HG03575 (cell line): ENCODE results near the gene FKBP10.
"Not testable (repeated sequence)": the region's sequence is repeated elsewhere in the genome, so short reads cannot be mapped to it uniquely, and the experiment has no call there.

Experiments used
- ATAC-seq: cut with Tn5 transposase; IDR thresholded peaks from one replicate; pipeline ENCODE4 v1.9.1; 2021; ENCODE audit not compliant: unreplicated experiment, insufficient number of reproducible peaks, low FRiP score; ENCODE audit errors: extremely low read depth

The FKBP10 gene

GRCh38 chr17:41835214-41835799 is 22.5 kb downstream of the FKBP10 start:
- no peak for ATAC-seq

DNA sequence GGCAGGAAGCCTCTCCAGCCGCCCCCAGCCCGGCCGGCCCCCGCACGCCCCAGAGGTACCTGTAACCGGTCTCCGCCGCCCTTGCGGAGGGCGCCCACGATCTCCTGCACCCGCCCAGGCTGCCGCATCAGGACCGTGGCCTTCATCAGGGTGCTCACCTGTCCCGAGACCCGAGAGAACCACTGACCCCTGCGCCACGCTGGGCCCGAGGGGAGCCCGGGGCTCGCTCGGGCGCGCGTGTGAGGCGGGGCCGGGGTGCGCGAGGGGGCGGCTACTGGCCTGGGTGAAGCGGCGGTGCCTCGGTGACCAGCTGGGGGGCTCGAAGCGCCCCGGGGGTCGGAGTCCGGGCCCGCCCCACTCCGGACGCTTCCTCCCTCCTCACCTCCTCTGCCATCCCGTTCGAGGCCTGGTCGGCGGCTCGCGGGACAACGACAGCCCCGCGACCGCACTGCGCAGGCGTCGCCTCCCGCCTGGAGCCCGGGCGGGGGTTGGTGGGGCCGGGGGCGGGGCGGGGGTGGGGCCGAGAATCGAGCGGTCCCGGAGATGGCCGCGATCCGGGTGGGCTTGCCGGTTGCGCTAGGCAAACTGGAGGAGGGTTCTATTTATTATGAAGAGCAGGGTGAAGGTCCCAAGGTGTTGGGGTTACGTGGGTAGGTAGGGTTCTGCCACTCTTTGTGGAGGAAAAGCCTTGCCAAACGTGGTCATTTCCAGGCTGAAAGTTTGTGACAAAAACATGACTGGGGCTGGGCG is 23.2 kb downstream of the FKBP10 start, which contains the start of gene NT5C3B:
Gene NT5C3B (minus strand): TSS at position 433 of the 750 bp plus-strand sequence. CDS start 39 bp downstream, at position 394.
- no peak for ATAC-seq

GRCh38 chr17:41836550-41837196 is 23.9 kb downstream of the FKBP10 start:
- no peak for ATAC-seq

- ATAC-seq = no peak
Measured at GRCh38 chr17:41837761-41838538, 25.1 kb downstream of the FKBP10 start, which contains the start of gene KLHL10. Gene KLHL10, plus strand, starts transcription at chr17:41837825. Its CDS starts 108 bp downstream, at chr17:41837933.

GRCh38 chr17:41839448-41839847 is 26.6 kb downstream of the FKBP10 start:
- not testable (repeated sequence) for ATAC-seq

DNA sequence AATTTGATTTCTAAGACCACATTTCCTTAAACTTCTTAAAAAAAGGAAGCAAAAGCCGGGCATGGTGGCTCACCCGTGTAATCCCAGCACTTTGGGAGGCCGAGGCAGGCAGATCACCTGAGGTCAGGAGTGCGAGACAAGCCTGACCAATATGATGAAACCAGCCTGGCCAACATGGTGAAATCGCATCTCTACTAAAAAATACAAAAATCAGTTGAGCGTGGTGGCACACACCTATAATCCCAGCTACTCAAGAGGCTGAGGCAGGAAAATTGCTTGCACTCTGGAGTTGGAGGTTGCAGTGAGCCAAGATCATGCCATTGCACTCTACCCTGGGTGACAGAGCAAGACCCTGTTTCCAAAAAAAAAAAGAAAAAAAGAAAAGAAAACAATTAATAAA is 28.0 kb downstream of the FKBP10 start:
- ATAC-seq = not testable (repeated sequence)

DNA sequence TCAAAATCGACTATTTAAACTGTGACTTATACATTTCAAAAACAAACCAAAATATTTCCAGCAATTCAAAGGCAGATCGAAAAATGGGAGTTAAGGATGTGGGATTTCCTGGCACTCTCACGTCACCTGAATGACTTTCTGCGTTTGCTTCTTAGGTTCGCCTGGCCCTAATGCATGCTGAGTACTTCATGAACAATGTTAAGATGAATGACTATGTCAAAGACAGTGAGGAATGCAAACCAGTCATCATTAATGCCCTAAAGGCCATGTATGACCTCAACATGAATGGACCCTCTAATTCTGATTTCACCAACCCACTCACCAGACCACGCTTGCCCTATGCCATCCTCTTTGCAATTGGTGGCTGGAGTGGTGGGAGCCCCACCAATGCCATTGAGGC is 32.2 kb downstream of the FKBP10 start:
- ATAC-seq = no peak

DNA sequence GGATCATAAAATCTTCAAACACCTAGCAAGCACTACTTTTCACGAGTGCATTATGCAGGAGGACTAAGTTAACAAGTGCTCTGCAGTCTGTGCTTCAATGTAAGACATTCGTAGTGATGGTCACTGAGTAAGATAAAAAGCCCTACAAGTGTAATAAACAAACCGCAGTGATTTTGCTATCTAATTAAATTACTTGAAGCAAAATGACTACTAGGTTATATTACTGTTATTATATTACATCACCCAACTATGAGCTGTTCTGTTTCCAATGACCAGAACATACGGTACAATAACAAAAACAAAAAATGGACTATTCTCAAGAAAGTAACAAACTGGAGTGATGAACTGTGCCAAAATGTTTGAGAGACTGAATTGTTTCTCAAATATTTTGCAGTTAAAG is 36.0 kb downstream of the FKBP10 start:
- ATAC-seq = no peak

GRCh38 chr17:41849251-41849990 is 36.6 kb downstream of the FKBP10 start:
- ATAC-seq = no peak

GRCh38 chr17:41851382-41851781 is 38.6 kb downstream of the FKBP10 start:
- not testable (repeated sequence) for ATAC-seq

DNA sequence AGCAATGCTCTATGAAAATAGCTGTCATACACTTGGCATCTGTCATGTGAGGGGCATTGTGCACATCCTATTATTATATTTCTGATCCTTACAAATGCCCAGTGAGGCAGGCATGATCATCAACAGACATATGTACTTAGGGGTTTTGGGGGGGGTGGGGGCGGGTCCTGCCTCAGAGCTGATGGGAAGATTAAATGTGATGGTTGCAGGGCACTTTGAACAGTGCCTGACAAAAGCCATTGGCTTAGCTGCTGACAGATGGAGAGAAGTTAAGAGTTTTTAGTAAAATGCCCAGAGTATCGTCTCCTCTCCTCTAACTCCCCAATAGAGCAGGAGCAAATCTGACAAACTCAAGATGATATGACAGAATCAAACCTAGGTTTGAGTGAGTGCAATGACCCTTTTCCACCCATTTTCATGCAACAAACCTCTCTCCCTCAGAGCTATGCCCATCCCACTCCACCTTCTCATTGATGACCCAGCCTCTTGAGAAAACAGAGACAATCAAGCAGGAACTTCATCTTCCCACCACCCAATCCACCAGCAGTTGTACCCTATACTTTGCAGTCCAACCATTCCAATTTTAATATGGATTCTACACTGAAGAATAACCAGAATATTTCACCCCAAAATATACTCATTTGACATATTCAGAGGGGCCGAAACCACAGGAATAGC is 47.6 kb downstream of the FKBP10 start:
- no peak for ATAC-seq

DNA sequence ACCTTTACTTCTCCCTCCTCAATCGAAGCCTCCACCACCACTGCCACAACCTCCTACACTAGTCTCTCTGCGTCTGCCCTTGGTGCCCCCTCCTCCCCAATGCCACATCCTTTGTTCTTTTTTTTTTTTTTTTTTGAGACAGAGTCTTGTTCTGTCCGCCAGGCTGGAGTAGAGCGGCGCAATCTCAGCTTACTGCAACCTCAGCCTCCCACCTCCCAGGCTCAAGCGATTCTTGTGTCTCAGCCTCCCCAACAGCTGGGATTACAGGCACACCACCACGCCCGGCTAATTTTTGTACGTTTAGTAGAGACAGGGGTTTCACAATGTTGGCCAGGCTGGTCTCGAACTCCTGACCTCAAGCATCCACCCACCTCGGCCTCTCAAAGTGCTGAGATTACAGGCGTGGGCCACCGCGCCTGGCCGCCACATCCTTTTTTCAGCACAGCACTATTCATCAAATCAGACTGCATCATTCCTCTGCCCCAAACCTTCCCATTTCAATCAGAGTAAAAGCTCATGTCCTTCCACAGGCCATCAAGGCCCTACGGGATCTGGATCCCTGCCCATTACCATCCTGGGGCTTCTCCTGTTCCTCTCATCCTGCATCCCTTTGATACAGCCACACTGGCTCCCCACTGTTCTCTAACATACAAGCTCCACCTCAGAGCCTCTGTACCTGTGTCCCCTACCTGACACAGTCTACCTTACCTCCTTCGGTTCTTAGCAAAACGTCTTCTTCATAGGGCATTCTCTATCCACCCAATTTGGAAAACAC is 50.5 kb downstream of the FKBP10 start:
- ATAC-seq = no peak

- ATAC-seq = no peak
Measured at GRCh38 chr17:41864498-41864835, 51.7 kb downstream of the FKBP10 start.

- no peak for ATAC-seq
Measured at GRCh38 chr17:41864836-41865595, 52.2 kb downstream of the FKBP10 start, which contains the start of gene KLHL11. Gene KLHL11, minus strand, starts transcription at chr17:41865423. Its CDS starts 53 bp downstream, at chr17:41865370.

DNA sequence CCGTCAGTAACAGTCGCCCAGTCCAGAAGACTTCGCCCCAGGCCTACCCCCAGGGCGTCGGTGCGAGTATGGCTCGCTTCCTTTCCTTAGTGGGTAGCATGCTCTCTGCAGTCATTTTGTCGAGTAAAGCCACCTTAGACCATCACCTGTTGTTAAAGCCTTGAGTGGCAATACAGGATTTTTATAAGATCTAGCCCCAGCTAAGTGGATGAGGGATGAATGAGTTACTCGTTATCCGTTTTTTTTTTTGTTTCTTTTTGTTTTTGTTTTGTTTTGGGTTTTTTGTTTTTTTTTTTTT is 52.7 kb downstream of the FKBP10 start:
- ATAC-seq = no peak

GRCh38 chr17:41868568-41868967 is 55.8 kb downstream of the FKBP10 start:
- ATAC-seq = no peak

GRCh38 chr17:41869426-41869825 is 56.6 kb downstream of the FKBP10 start:
- ATAC-seq = no peak
